Activated naive CD4-positive, alpha-beta T cell treated with Interleukin-2 at 50 U/mL for 16 hours (primary cell): ENCODE results near the gene NKAIN2.
"Not testable (repeated sequence)": the region's sequence is repeated elsewhere in the genome, so short reads cannot be mapped to it uniquely, and the experiment has no call there.

Experiments
- DNase-seq: peaks from one replicate; pipeline ENCODE4 v3.0.0-alpha.2; 2020

Gene NKAIN2

DNA sequence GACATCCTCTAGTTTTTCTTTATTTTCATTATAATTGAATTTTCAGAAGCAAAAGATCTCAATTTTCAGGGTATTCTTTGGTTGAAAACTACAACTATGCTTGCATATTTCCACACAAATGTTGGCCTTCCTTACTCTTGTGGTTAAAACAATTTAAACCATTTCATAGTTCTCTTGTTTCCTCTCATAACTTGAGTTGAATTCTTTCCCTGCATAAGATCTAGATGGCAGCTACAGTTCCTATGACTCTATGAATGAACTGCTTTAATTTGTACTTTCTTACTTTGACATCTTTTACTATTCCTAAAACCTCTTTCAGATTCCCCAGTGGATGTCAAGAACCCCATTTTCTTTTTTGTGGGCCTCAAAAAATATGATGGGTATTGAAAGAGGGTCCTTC, 564.5 kb downstream of the NKAIN2 start:
- DNase-seq = no peak

DNA sequence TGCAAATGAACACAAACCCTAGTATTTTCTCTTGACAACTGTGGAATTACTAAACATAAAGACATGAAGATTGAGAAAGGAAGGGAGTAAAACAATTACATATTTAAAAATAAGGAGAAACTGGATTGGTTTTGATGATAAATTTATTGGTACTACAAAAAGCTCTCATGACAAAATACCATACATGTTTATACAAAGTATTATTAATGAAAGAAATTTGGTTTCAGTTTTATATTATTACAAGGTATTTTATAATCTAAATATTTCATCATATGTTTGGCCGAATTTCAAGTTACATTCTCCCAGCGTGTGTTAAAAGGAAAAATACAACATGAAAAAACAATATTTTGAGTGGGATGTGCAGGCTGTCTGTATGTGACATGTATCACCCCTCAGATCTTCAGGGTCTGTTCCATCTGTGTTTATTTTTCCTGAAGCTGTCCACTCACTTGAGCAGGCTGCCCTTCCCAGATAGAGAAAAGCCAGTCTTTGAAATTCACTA, 568.4 kb downstream of the NKAIN2 start:
- DNase-seq = no peak

DNA sequence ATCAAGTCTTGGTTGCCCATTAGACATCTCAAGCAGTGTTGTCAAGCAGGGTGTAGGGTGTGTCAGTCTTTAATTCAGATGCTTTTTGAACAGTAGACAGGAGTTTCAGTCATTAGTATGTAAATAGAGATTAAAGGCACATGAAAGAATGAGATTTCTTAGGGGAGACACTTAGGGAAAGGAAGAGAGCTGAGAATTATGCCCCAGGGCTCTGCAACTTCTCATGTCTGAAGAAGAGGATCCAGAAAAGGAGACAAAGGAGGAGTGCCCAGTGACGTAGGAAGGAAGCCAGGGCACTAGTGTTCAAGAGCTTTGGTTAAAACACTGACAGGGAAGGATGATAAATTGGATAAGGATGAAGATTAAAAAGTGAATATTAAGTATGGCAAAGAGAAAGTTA, 569.7 kb downstream of the NKAIN2 start:
- DNase-seq = no peak

DNA sequence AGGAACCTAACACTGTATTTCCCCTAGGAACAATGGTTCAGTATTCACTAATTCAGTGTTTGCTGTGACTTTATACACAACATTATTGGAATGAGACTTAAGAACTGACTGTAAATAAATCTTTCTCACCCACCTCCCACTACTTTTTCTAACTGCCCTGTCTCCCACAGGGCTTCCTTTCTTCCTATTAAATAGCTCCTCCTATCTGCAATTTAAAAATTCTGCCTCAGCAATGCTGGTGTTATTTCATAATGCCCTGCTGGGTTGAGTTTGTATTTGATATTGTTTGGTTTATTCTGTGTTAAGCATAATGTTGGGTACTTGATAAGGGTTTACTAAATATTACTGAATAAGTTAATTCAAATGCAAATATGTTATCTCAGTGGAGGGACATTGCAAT, 585.5 kb downstream of the NKAIN2 start:
- no peak for DNase-seq

DNA sequence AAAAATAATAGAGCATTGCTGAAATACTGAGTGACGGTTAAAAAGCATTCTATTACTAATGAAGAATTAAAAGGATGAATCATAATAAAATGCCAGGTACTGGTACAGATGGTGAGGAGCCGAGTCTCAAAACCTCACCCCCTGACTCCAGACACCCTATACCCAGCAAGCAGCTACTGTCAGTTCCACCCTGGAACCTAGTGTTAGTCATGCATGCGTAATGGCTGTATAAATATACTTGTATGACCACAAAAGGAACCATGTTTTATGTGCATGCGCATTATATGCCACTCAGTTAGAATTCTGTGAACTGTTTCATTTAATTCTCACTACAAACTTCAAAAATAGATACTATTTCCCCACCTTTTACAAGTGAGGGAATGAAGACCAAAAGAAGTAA, 589.9 kb downstream of the NKAIN2 start:
- no peak for DNase-seq

DNA sequence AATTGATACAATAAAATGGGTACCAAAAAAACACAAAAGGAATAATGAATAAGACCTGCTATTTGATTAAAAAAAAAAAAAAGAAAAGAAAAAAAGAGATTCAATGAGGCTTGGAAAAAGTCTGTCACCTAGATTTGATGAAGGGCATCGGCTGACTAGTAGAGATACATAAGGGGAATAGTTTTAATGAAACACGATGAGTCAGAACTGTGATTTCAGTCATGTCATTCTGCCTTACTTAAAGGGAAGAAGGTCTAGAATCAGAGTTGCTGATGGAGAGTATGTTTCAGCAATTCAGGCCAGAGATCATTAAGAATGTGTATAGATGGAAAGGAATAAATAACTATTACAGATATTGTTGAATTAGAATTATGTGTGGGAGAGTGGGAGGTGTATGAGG, 592.7 kb downstream of the NKAIN2 start:
- DNase-seq = no peak

DNA sequence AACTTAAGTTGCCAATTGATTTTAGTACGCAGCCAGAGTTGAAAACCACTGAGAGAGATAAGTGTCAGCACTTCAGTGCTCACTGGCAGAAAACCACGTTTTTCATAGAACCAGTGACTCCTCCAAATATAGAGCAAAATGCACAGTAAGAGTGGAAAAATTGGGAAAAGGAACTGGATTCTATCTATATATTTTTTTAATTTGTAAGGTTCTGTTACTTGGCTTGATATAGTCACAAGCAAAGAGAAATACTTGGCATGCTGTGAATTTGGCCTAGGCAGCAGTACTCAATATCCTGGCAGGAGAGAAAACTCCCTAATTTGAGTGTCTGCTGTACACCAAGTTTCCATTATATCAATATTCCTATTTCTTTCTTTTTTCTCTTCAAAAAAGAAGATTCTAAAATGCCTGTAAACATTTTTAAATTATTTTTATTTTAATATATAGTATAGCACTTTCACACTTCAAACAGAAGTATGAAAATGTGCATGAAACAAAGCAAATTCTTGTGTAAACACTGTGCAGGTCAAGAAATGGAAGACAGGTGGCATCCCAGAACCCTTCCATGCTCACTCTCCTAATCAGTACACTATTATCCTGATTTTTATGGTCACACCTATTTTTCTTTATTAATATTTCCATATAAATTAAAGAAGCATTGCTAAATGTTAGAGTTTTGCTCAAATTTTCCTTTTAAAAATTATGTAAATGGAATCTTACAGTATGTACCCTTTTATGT, 596.8 kb downstream of the NKAIN2 start:
- DNase-seq = no peak

DNA sequence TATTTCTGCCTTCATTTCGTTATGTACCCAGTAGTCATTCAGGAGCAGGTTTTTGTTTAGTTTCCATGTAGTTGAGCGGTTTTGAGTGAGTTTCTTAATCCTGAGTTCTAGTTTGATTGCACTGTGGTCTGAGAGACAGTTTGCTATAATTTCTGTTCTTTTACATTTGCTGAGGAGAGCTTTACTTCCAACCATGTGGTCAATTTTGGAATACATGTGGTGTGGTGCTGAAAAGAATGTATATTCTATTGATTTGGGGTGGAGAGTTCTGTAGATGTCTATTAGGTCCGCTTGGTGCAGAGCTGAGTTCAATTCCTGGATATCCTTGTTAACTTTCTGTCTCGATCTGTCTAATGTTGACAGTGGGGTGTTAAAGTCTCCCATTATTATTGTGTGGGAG, 606.8 kb downstream of the NKAIN2 start:
- DNase-seq = not testable (repeated sequence)

DNA sequence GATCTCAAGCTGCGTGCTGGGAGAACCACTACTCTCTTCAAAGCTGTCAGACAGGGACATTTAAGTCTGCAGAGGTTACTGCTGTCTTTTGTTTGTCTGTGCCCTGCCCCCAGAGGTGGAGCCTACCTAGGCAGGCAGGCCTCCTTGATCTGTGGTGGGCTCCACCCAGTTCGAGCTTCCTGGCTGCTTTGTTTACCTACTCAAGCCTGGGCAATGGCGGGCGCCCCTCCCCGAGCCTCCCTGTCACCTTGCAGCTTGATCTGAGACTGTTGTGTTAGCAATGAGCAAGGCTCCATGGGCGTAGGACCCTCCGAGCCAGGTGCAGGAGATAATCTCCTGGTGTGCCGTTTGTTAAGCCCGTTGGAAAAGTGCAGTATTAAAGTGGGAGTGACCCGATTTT, 609.0 kb downstream of the NKAIN2 start:
- DNase-seq = not testable (repeated sequence)

DNA sequence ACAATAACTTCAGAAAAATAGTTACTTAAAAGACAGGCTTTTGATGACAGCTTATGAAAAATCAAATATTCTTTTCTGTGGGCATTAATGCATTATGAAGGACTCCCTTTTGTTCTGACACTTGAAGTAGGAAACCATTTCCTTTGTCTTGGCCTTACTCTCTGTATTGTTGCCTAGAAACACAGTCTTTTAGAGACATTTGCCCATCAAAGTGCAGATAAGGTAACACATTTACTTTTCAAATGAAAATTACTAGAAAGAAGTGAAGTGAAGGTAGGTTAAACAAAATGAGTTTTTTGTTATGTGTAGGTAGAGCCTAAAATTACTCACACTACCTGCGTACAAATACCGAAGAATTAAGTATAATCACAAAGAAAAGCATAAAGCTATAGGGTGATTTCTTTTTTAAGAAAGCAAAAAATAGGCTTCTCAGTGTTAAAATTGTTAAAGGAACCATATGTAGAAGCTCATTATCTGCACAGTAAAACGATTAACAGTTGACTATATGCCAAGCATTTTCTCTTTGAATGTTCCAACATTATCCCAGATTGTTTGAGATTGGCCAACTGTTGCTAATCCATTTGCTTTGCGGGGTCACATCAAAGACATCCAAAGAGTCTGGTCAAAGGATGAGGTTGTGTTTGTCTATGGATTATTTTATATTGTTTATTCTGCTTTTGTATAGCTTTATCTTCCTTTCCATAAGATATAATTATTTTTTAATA, 616.6 kb downstream of the NKAIN2 start:
- no peak for DNase-seq

DNA sequence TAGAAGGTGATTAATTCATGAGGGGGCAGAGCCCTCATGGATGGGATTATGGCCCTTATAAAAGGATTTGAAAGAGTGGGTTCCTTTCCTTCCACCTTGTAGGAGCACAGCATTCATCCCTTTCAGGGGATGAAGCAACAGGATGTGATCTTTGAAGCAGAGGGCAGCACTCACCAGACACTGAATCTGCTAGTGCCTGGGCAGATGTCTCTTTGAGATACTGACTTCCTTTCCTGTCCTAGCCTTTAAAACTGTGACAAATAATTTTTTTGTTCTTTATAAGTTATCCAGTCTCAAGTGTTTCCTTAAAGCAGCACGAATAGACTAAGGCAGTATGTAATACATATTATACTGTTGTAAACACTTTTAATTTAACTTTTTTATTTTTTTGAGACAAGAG, 620.0 kb downstream of the NKAIN2 start:
- no peak for DNase-seq

DNA sequence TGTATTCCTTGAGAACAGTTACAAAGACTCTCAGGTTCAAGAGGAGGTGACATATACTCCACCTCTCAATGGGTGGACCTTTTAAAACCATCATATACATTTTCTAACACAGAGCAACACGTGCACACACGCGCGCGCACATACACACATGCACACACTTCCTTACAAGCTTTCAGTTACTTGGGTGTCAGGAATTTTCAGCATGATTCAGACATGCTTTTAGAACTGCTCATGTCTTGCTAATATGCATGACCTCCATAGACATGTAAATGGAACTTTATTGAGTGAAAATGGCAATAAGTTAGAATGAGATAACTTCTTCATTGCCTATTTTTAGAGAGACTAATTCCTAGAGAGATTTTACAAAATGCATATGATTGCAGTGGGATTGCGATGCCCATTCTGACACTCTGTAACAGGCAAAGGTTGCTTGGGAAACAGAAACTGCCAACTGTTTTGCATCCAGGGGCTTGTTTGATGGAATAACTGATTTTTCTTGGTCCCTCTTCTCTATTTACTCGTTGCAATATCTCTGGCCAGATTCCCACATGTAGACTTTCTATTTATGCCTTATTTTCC, 627.2 kb downstream of the NKAIN2 start:
- DNase-seq = no peak

DNA sequence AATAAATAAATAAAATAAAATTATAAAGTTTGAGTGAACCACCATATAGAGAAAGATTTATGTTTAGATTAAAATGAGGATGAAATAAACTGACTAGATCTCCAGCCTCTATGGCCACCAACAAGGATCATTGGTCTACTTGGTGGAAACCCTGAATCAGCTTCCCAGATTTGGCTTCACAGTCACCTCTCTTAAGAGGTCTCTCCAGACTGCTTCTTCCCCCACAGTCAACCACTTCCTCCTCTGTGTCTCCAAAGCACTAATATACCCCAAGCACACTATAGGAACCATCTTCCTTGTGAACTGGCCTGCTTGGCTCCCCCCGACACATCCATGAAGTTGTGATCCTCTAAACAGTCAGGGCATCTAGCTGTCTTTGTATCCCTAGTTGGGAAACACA, 629.0 kb downstream of the NKAIN2 start:
- no peak for DNase-seq

DNA sequence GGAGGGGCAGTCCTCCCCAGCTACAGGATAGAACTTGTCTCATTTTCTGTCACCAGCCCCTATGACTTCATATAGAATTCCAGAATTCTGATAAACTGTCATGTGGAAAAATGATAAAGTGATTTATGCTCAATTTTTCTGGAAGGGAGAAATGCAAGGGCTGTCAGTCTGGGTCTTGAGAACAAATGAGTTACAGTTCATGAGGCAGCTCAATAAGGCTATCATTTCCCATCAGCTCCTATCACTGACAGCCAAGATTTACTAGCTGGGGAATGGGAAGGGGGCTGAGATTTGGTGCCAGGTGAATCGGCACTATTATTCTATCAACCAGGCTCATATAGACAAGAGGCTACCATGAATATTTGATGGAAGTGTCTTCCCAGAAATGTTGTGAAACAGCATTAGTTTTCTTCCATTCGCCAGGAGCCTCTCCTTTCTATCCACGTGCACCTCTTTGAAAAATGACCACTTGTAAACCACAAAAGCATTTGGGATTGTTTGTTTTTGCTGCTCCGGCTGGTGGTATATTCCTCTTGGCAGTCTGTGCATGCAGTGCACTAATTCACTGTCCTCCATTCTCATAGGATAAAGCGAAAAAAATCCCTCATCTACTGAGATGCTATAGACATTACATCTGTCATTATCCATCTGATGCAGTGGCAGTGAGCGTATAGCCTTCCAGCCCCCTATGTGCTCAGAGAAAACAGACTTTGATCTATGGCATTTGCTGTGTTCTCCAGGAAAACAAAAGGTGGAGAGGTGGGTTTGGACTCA, 629.9 kb downstream of the NKAIN2 start:
- no peak for DNase-seq

DNA sequence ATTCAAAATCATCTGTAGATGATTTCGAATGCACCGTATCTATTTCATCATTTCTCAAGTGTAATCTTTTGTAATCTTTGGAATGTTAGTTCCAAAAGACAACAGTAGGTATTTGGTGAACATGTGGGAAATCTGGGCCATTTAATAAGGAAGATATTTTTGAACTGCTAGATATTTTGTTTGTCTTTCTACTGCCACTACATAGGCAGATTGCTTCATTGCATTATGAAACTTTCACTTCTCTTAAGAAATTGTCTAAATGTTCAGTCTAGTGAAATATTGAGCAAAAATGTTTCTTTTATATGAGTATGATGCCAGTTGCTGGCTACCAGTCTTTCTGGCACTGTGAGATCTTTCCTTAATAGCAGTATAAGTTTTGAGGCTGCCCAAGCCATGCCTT, 630.8 kb downstream of the NKAIN2 start:
- no peak for DNase-seq

DNA sequence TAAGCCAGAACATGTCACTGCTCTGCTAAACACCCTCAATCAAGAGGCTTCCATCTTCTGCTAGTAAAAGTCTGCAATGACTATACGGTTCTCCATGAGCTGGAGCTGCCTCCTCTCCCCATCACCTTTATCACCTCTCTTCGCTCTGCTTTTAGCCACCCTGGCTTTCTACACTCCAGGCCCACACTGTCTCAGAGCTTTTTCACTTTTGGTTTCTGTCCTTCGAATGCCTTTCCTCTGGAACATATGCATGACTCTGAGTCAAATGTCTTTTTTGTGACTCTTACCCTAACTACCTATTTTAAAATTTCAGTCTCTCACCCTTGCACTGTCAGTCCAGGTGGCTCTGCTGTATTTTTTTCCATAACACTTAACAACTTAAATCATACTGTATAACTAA, 633.1 kb downstream of the NKAIN2 start:
- no peak for DNase-seq

DNA sequence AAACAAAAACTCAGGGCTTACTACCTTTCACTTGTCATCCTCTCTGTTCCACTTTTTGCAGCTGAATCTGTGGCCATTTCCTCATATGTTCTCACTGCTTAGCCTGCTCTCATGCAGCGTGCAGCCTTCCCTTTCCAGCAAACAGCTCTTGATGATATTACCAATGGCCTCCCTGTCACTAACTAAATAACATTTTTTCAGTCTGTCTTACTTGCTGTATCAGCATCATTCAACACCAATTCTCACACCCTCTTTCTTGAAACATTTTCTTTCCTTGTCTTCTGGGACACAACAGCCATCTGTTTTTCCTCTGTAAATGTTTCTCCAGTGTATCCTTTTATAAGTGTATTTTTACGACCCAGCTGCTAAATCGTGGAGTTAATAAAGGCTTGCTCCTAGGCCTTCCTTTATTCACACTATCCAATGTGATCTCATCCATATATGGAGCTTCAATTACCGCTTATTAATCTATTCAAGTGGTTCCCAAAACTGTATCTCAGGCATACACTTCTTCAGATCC, 634.9 kb downstream of the NKAIN2 start:
- no peak for DNase-seq

DNA sequence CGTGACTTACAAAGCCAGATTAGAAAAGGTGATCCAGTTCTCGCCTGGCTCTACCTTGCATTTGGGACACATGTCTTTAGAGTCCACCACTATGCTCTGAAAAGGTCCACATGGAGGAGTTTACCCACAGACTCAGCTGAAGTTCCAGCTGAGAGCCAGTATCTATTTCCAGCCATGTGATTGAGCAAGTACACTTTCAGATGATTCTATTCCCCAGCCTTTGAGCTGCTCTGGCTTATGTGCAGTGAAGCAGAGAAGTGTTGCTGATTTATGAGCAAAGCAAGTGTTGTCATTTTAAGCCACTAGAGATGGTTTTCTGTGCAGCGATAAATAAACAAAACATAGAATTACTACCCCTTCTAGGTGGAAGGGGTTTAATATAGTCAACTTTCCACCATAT, 637.8 kb downstream of the NKAIN2 start:
- no peak for DNase-seq

DNA sequence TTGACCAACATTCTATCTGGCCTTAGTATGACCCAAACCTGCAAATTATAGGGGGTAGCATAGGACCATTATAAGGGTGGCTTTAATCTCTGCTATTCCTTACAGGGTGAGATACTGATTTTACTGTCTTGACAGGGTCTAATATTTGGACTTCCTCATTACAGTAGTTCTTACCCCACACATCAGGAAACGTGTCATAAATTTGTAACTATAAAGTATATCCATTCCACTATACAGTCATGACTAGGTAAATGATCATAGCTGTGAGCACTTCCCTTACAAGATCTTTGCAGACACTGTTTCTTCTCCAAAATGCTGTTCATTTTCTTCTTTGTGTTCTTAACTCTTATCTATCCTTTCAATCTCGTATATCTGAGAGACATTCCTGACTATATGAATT, 639.9 kb downstream of the NKAIN2 start:
- no peak for DNase-seq

DNA sequence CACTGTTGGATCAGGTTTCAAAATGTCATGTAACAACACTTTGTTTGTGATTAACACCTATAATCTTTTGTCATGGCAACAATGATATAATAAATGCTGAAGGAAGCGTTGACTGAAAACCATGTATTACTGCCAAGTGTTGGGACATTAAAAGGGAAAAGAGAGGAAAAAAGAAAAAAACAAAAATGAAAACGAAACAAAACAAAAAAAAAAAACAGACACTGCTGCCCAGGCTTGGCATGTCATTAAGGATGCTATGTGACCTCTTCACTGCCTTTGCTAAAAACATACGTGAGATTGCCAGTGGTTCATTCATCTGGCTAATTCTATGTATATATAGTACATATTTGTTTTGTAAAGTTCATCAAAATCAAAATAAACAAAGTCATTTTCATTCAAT, 641.9 kb downstream of the NKAIN2 start:
- DNase-seq = no peak

DNA sequence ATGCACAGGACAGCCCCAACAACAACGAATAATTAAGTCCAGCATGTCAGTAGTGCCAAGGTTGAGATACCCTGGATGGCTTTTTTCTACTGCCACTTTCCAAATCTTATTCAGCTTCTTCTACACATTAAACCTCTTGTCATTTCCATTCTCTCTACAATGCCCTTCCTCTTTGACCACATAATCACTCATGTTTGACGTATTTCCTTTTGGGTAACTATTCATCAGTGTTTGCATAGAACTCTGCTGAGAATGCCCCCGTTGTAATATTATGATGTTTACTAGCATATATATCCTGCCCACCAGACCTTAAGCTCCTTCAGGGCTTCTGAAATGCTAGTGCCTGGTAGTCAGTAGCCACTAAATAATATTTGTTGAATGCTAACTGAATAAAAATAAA, 643.3 kb downstream of the NKAIN2 start:
- DNase-seq = no peak

DNA sequence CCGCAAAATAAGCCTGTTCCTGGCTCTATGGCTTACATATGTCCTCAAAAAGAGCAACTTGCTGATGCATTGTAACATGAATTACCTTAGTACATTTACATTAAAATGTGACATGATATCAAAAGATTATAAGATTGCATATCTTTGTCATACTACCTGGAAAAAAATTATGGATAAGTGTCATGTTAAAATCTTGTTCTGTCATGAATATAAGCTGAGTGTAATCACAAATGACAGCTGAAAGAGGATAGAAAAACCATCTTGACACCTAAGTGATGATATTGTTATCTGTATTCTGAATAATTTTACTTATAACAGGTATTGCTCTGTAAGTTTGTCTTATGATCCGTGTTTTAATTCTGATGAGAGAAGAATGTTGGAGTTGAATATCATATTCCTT, 655.6 kb downstream of the NKAIN2 start:
- DNase-seq = no peak

DNA sequence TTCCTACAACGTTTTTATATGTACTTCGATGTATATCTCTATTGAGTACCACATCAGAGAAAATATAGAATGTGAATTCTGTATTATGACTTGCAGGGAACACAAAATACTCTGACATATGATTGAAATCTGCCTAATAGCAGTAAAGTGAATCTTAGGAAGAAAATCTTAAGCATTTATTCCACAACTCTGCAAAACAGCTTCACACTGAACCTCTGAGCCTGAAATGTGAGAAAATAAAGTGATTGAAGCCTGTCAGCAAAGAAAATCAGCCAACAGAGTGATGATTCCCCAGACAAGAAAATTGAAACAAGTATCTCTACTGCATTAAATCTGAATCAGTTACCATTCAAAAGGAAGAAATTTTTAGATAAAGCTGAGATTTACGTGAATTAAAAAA, 659.1 kb downstream of the NKAIN2 start:
- DNase-seq = no peak
